ENCODE results near the gene SOCS3.

The SOCS3 gene

DNA sequence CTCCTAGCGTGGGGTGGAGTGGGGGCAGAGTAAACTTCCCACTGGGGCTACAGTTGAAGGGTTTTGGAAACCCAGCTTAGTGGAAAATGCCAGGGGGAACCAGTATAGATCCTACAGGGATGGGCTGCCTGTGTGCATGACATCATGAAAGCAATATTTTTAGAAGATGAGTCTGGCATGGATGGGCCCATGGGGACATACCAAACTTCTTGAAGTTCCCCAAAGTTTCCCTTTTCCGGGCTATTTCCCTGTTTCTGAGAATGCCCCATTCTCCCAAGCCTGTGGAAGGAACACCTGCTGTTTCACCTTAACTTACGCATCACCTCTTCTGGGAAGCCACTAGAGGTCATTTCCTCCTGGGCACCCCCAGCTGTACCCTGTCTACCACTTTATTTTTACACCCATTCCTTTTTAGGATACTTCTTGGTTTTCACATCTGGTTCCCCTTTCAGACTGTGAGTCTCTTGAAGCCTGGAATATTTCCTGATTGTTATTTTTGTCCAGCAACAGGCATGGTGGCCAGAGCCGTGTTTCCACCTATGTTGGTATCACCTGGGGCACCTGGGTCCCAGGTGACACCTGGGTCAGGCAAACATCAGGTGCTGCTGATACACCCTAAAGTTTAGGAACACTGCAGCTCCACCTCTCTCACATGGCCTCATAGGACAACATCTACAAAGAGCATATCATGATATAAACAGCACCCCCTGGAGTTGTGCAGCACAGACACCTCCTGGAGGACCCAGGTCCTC is 9.8 kb downstream of the SOCS3 start:
- no peak overlapping the region for H3K4me3 ChIP-seq (replicated peaks; ENCODE audit: low read depth, low read length)
- no peak for TF ChIP-seq CTCF (IDR thresholded peaks at IDR 0.05; ENCODE audit: low read length, missing control alignments)
- DNase-seq (ENCODE audit: low read depth), result no peak

- DNase-seq (ENCODE audit: low read depth), result no peak
- no peak for TF ChIP-seq CTCF (IDR thresholded peaks at IDR 0.05; ENCODE audit: low read length, missing control alignments)
- H3K4me3 ChIP-seq (replicated peaks; ENCODE audit: low read depth, low read length), result no peak overlapping the region
Measured at GRCh38 chr17:78348055-78348770, 11.7 kb downstream of the SOCS3 start.

DNA sequence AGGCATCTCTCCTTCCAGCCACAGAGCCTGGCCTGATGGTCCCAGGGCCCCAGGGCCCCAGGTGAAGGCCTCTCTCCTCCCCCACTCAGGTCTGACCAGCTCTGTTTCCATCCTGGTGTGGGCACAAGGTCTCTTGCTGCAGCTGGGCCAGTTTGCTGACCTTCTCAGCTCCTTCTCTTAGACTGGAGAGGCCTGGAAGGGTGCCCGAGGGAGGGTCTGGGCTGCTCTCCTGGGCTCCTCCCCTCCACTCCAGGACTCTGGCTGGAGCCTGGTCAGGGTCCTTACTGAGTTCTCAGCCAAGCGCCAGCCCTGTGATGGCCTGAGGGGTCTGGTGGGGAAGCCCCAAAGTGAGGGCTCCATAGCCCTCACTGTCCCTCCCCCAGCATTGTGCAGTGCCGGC is 12.4 kb downstream of the SOCS3 start:
- no peak for TF ChIP-seq CTCF (IDR thresholded peaks at IDR 0.05; ENCODE audit: low read length, missing control alignments)
- no peak for DNase-seq (ENCODE audit: low read depth)

DNA sequence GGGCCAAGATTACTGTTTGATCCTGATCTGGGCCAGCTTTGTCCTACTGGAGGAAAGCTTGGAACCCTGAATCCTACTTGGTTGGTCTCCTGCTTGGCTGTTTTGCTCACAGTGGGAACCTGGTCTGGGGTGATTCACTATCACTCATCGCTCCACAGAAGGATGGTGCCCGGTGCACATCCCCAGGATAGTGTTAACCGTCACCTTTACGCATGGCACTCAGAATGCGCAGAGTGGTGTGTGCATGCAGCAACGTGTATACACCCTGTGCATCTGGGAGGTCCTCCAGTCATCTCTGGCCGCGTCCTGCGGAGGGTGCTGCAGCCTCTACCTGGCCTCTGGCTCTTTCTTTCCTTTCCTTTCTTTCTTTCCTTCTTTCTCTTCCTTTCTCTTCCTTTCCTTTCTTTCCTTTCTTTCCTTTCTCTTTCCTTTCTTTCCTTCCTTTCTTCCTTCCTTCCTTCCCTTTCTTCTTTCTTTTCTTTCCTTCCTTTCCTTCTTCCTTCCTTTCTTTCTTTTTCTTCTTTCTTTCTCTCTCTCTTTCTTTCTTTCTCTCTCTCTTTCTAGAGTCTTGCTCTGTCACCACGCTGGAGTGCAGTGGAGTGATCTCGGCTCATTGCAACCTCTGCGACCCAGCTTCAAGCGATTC is 13.1 kb downstream of the SOCS3 start:
- H3K4me3 ChIP-seq (replicated peaks; ENCODE audit: low read depth, low read length), result no peak overlapping the region
- TF ChIP-seq CTCF (IDR thresholded peaks at IDR 0.05; ENCODE audit: low read length, missing control alignments), result no peak
- no peak for DNase-seq (ENCODE audit: low read depth)

More for the DNA sequence above, 12.4 kb downstream of the SOCS3 start:
- H3K4me3 ChIP-seq (replicated peaks; ENCODE audit: low read depth, low read length), result no peak overlapping the region

GRCh38 chr17:78345791-78346494 is 13.9 kb downstream of the SOCS3 start:
- no peak overlapping the region for H3K4me3 ChIP-seq (replicated peaks; ENCODE audit: low read depth, low read length)
- no peak for TF ChIP-seq CTCF (IDR thresholded peaks at IDR 0.05; ENCODE audit: low read length, missing control alignments)
- DNase-seq (ENCODE audit: low read depth), result no peak

GRCh38 chr17:78345172-78345571 is 14.7 kb downstream of the SOCS3 start:
- no peak for DNase-seq (ENCODE audit: low read depth)
- TF ChIP-seq CTCF (IDR thresholded peaks at IDR 0.05; ENCODE audit: low read length, missing control alignments), result no peak
- H3K4me3 ChIP-seq (replicated peaks; ENCODE audit: low read depth, low read length), result no peak overlapping the region
